HCT116 (cell line): Measurements from ENCODE around the gene KICS2. TPM values are rescaled to one million over a fixed set of nuclear protein-coding genes. Genes with fewer than 3 reads are reported as not detected.
A peak's percentile ranks its signal among the peaks of the same experiment; 100 is the strongest.

Experiments used
- ATAC-seq: fragments of 200-7000 bp; cut with Tn5 transposase; 2 replicates; pipeline ENCODE4 v1.9.1; 2020; ENCODE audit warnings: mild to moderate bottlenecking, moderate library complexity
- BruUV-seq: library from RNA; stranded (reverse); fragments of 400-500 nt; replicated peaks from 2 replicates; lab custom pipeline; 2021; lab: Mats Ljungman, UMichigan
- CTCF ChIA-PET: fragments of 300-600 bp; sonication (Branson Sonifier 250); formaldehyde crosslinking; loops from one replicate; lab custom pipeline; 2021; ENCODE audit warnings: antibody characterized with exemption; lab: Charles Lee
- POLR2A ChIA-PET: fragments of 300-600, 350-600 bp; sonication (Branson Sonifier 250); formaldehyde crosslinking; loops from one replicate; lab custom pipeline; 2021; ENCODE audit warnings: antibody characterized with exemption; lab: Charles Lee
- RAD21 ChIA-PET, 2 experiments: fragments of 300-600 bp; sonication (Branson Sonifier 250); formaldehyde crosslinking; loops; one replicate each; lab custom pipeline; 2023; ENCODE audit warnings: low total read pairs in 2 of 2; ENCODE audit not compliant: uncharacterized antibody in 2 of 2, unreplicated experiment in 2 of 2, low non-redundant PET in 1 of 2; lab: Charles Lee
- DNase-seq: peaks from one replicate; pipeline ENCODE4 v3.0.0-alpha.2; 2010; ENCODE audit warnings: low read depth, low spot score
- H2AFZ ChIP-seq: fragments of 200-600 bp; shearing (Covaris generic), sonication (generic); 2 replicates; pipeline ENCODE4 v1.6.1; 2017; ENCODE audit warnings: low read depth, mixed run types, mixed read lengths, antibody characterized with exemption, low read length; ENCODE audit not compliant: poor library complexity, severe bottlenecking
- H3K27ac ChIP-seq: 2 replicates; pipeline ENCODE4 v1.5.1; 2012; ENCODE audit warnings: low read depth, low read length
- H3K27me3 ChIP-seq: fragments of 200-600 bp; sonication (generic); 2 replicates; pipeline ENCODE4 v1.6.1; 2016; ENCODE audit warnings: mixed run types, low read length, mixed read lengths; ENCODE audit not compliant: insufficient read depth
- H3K36me3 ChIP-seq, 2 experiments: fragments of 200-500 bp in 1 of 2; fragments of 200-600 bp in 1 of 2; sonication (Bioruptor generic) in 1 of 2; sonication (generic) in 1 of 2; 2 replicates each; pipeline versions ENCODE4 v1.5.1 to v1.6.1; 2014 to 2016; ENCODE audit warnings: low read length in 2 of 2, inconsistent platforms in 1 of 2, mixed read lengths in 1 of 2, mixed run types in 1 of 2; ENCODE audit not compliant: insufficient read depth in 2 of 2, control insufficient read depth in 1 of 2
- H3K4me1 ChIP-seq, 2 experiments: fragments of 200-600 bp in 1 of 2; sonication (generic) in 1 of 2; 2 replicates each; pipeline versions ENCODE4 v1.5.1 to v1.6.1; 2012 to 2017; ENCODE audit warnings: low read length in 2 of 2, inconsistent platforms in 1 of 2, mild to moderate bottlenecking in 1 of 2, mixed read lengths in 1 of 2, mixed run types in 1 of 2, moderate library complexity in 1 of 2; ENCODE audit not compliant: insufficient read depth in 2 of 2, control insufficient read depth in 1 of 2
- H3K4me2 ChIP-seq: fragments of 200-600 bp; sonication (generic); 2 replicates; pipeline ENCODE4 v1.6.1; 2017; ENCODE audit warnings: mixed run types, low read length, mixed read lengths
- H3K4me3 ChIP-seq, 2 experiments: fragments of 200-600 bp in 1 of 2; sonication (generic) in 1 of 2; replicated peaks in 1 of 2; 2 replicates each; pipeline ENCODE4 v1.5.1; 2011 to 2016; ENCODE audit warnings: low read length in 2 of 2, control low read depth in 1 of 2, low read depth in 1 of 2, mild to moderate bottlenecking in 1 of 2, mixed read lengths in 1 of 2, mixed run types in 1 of 2
- H3K79me2 ChIP-seq: fragments of 200-600 bp; sonication (generic); 2 replicates; pipeline ENCODE4 v1.6.1; 2017; ENCODE audit warnings: mild to moderate bottlenecking, mixed run types, low read length, moderate library complexity, mixed read lengths; ENCODE audit not compliant: insufficient read depth
- H3K9ac ChIP-seq: fragments of 200-600 bp; sonication (generic); 2 replicates; pipeline ENCODE4 v1.6.1; 2016; ENCODE audit warnings: low read length, mixed read lengths
- H3K9me2 ChIP-seq: fragments of 200-600 bp; sonication (generic), shearing (Covaris generic); 2 replicates; pipeline ENCODE4 v1.6.1; 2017; ENCODE audit warnings: mixed run types, mild to moderate bottlenecking, moderate library complexity; ENCODE audit not compliant: insufficient read depth
- H3K9me3 ChIP-seq, 2 experiments: fragments of 200-500 bp in 1 of 2; fragments of 200-600 bp in 1 of 2; sonication (Bioruptor generic) in 1 of 2; sonication (generic) in 1 of 2; 2 replicates each; pipeline ENCODE4 v1.6.1; 2014 to 2017; ENCODE audit warnings: low read length in 2 of 2, mixed read lengths in 2 of 2, inconsistent platforms in 1 of 2, low read depth in 1 of 2, mild to moderate bottlenecking in 1 of 2, mixed run types in 1 of 2, moderate library complexity in 1 of 2; ENCODE audit not compliant: control insufficient read depth in 1 of 2, insufficient read depth in 1 of 2
- H4K20me1 ChIP-seq: fragments of 200-600 bp; sonication (generic), shearing (Covaris generic); 2 replicates; pipeline ENCODE4 v1.6.1; 2017; ENCODE audit warnings: mixed run types, mild to moderate bottlenecking, moderate library complexity; ENCODE audit not compliant: insufficient read depth
- CEBPB ChIP-seq: IDR thresholded peaks from 2 replicates; pipeline ENCODE4 v1.6.1; 2012; ENCODE audit warnings: low read depth
- EGR1 ChIP-seq: IDR thresholded peaks from 2 replicates; pipeline ENCODE4 v1.6.1; 2012; ENCODE audit warnings: low read depth
- FOSL1 ChIP-seq: IDR thresholded peaks from 2 replicates; pipeline ENCODE4 v1.6.1; 2012; ENCODE audit warnings: low read depth
- RAD21 ChIP-seq: IDR thresholded peaks from 2 replicates; pipeline ENCODE4 v1.6.1; 2012; ENCODE audit warnings: low read depth, mild to moderate bottlenecking
- intact Hi-C: fragments of 100-400 bp; cut with micrococcal nuclease; formaldehyde crosslinking; loops from 2 replicates; pipeline ENCODE4 v1.10.0; 2022
- total RNA-seq: library from RNA; stranded (reverse); gene quantifications from one replicate; pipeline ENCODE4 v1.2.1, GENCODE V29; 2021; ENCODE audit not compliant: unreplicated experiment

The KICS2 gene
- total RNA-seq, 1 experiment from 2014 or later = 18.1 TPM

DNA sequence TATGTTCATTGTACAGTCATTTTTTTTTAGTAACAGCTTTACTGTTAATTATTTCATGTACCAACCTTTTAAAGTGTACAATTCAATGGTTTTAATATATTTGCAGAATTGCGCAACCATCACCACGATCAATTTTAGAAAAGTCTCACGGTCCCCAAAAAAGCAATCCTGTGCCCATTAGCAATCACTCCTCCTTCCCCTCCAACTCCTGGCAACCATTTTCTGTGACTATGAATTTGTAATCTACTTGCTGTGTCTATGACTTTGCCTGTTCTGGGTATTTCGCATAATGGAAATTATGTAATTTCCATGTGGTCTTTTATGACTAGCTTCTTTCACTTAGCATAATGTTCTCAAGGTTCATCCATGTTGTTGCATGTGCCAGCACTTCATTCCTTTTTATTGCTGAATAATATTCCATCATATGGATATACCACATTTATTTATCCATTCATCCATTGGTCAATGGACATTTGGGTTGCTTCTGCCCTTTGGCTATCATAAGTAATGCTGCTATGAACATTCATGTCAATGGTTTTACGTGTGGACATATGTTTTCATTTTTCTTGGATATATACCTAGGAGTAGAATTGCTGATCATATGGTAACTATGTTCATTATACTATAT lies 9.9 kb downstream of the KICS2 start:
- DNase-seq (no peak), ATAC-seq (no peak)
- Histone ChIP-seq H3K27me3 (no peaks in the 10 kb centered on the region), H3K79me2 (no peaks in the 10 kb centered on the region), H3K9ac (no peak overlapping the region), H3K9me2 (no peaks in the 10 kb centered on the region), H4K20me1 (no peaks in the 10 kb centered on the region), H2AFZ (no peak overlapping the region), H3K36me3 (peaks cover 2 to 3% of the 10 kb centered on the region in 2 experiments; a peak in 3 of 4 replicates), H3K4me2 (no peak overlapping the region), H3K4me1 (no peaks in the 10 kb centered on the region), H3K4me3 (no peak overlapping the region), H3K9me3 (no peaks in the 10 kb centered on the region), H3K27ac (no peak overlapping the region)
- BruUV-seq = no TSS peak
- intact Hi-C loops = no loop called here
- POLR2A ChIA-PET = no interaction called here
- RAD21 ChIA-PET = no interaction called here
- CTCF ChIA-PET = no interaction called here
- peak; percentile 19; the same call in 1 of the 2 replicates for TF ChIP-seq CEBPB
- TF ChIP-seq EGR1 = no peak

DNA sequence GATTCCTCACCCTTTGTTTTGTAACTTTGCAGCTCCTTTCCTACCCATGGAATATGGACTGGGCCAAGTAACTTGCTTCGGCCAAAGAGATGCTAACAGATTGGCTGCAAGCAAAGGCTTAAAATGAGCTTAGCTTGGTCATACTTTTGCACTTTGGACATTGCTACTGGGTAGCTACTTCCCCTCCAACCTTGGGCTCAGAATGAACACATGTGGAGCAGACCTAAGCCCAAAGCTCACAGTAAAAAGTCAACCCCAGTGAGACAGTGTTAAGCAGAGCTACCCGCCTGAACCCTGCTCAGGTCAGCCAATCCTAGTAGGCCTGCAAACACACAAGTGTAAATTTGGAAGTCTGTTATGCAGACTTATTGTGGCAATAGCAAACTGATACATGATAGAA lies 14.6 kb downstream of the KICS2 start:
- ChIA-PET POLR2A (no interaction called here), CTCF (interaction anchor here (1.5 kb wide), 1 partner anchor 26 kb away, joined by 3 read pairs; no protein-coding TSS in a partner anchor), RAD21 (no interaction called here)
- Histone ChIP-seq H3K4me3 (no peak overlapping the region), H3K36me3 (peaks cover 0 to 6% of the 10 kb centered on the region in 2 experiments; a peak in 2 of 4 replicates), H3K27ac (no peak overlapping the region), H3K9me3 (no peaks in the 10 kb centered on the region), H3K9me2 (no peaks in the 10 kb centered on the region), H3K4me2 (no peak overlapping the region), H2AFZ (no peak overlapping the region), H4K20me1 (no peaks in the 10 kb centered on the region), H3K27me3 (no peaks in the 10 kb centered on the region), H3K9ac (no peak overlapping the region), H3K4me1 (no peaks in the 10 kb centered on the region), H3K79me2 (no peaks in the 10 kb centered on the region)
- intact Hi-C loops = no loop called here
- no TSS peak for BruUV-seq
- DNase-seq (no peak), ATAC-seq (no peak)
- TF ChIP-seq RAD21 = no peak
- TF ChIP-seq FOSL1 = no peak
